Activated naive CD8-positive, alpha-beta T cell treated with anti-CD3 and anti-CD28 coated beads for 36 hours (primary cell): ENCODE data around the gene NDUFS3. TPM values are rescaled to one million over a fixed set of nuclear protein-coding genes. Genes with fewer than 3 reads are reported as not detected.
A peak's percentile ranks its signal among the peaks of the same experiment; 100 is the strongest.
"Not testable (repeated sequence)": the region's sequence is repeated elsewhere in the genome, so short reads cannot be mapped to it uniquely, and the experiment has no call there.

Source experiments
- DNase-seq: peaks from one replicate; pipeline ENCODE4 v3.0.0; 2021
- H3K27ac Mint-ChIP-seq: one replicate; pipeline ENCODE4 v1.8.0; 2022; ENCODE audit warnings: mild to moderate bottlenecking, moderate library complexity, mixed read lengths
- H3K27me3 Mint-ChIP-seq: one replicate; pipeline ENCODE4 v1.8.0; 2022; ENCODE audit warnings: mild to moderate bottlenecking, mixed read lengths
- H3K36me3 Mint-ChIP-seq: one replicate; pipeline ENCODE4 v1.8.0; 2021; ENCODE audit warnings: mild to moderate bottlenecking, mixed read lengths
- H3K4me1 Mint-ChIP-seq: one replicate; pipeline ENCODE4 v1.8.0; 2021; ENCODE audit warnings: mixed read lengths
- H3K4me3 Mint-ChIP-seq: one replicate; pipeline ENCODE4 v1.8.0; 2022; ENCODE audit warnings: mild to moderate bottlenecking, moderate library complexity, mixed read lengths
- H3K9me3 Mint-ChIP-seq: one replicate; pipeline ENCODE4 v1.8.0; 2022; ENCODE audit warnings: mixed read lengths
- total RNA-seq, 2 experiments: library from RNA; stranded (reverse); gene quantifications; one replicate each; pipeline ENCODE4 v1.2.3, GENCODE V29; 2021

Gene NDUFS3
- total RNA-seq, result 100 to 1,000 TPM; 165 to 166 TPM

DNA sequence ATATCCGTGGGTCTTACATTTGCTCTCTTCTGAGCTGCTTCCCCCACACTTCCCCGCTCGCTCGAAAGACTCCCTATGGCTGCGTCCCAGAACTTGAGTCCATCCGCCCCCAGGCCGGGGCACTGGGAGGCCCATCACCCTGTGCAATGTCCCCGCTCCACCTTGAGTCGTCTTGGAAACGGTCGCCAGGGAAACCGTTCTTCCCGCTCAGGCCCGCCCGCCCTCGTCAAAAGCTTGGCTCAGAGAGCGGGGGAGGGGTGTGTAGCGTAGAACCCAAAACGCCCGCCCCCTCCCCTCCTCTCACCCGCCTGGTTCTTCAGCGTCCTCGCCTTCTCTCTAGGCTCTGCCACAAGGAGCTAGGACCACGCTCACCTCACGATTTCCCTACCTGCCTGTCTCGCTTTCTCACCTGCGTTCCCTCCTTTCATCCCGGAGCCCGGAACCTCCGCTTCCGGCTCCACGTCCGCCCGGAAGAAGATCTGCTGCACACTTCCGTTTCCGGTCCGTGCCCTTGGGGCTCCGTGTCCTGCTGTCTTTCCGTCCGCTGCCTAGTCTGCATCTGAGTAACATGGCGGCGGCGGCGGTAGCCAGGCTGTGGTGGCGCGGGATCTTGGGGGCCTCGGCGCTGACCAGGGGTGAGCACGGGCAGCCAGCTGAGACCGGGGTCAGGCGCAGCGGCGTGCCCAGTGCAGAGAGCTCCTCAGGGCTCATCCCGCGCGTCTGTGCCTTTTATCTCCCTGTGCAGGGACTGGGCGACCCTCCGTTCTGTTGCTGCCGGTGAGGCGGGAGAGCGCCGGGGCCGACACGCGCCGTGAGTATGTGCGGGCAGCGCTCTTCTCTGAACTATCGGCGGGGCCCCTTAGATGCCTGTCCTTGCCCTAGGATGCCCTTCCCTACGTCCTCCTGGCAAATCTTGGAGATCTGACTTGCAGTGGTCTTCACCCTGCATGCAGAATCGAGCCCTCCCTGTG is at the start of gene NDUFS3, which contains the start of gene KBTBD4:
Gene NDUFS3, plus strand, starts transcription at position 551 of the 971 bp plus-strand sequence. Its CDS starts 18 bp downstream, at position 569.
Gene KBTBD4, minus strand, starts transcription at position 447 of the 971 bp plus-strand sequence. Its CDS starts 19 bp downstream, at position 428.
- Mint-ChIP-seq H3K4me1 (peaks cover 30% of the 10 kb centered on the region), H3K9me3 (no peaks in the 10 kb centered on the region), H3K27ac (peak within 1 kb of the TSS; percentile 96), H3K27me3 (no peaks in the 10 kb centered on the region), H3K4me3 (peak within 1 kb of the TSS; percentile 97), H3K36me3 (peaks cover 45% of the 10 kb centered on the region)
- DNase-seq, result peak; percentile 88

DNA sequence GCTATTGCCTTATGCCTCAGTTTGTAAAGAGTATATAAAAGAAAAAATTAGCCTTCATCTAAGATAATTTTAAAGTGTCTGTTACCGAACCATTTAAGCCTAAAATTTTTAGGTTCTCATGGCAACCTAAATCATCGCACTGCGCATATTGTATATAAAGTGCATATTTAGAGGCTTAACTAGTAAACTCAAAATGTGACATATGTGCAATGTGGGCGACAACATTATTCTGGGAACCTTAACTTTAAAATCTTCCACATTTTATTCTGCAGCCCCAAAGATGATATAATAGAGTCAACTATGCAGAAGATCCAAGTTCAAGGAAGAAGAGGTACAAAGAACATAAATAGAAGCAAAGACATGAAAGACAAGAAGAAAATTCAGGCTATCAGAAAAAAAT is 48.9 kb upstream of the NDUFS3 start:
- Mint-ChIP-seq H3K27me3 (no peaks in the 10 kb centered on the region), H3K27ac (peak overlapping the region; percentile 34), H3K9me3 (no peaks in the 10 kb centered on the region), H3K4me1 (peaks cover 46% of the 10 kb centered on the region), H3K36me3 (peaks cover 9% of the 10 kb centered on the region), H3K4me3 (no peak overlapping the region)
- no peak for DNase-seq

DNA sequence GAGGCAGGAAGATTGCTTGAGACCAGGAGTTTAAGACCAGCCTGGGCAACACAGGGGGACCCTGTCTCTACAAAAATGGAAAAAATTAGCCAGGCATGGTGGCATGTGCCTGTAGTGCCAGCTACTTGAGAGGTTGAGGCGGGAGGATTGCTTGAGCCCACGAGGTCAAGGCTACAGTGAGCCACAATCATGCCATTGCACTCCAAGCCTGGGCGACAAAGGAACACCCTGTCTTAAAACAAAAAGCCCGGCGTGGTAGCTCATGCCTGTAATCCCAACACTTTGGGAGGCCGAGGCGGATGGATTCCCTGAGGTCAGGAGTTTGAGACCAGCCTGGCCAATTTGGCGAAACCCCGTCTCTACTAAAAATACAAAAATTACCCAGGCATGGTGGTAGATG is 48.2 kb upstream of the NDUFS3 start:
- not testable (repeated sequence) for H3K9me3 Mint-ChIP-seq, DNase-seq, H3K36me3 Mint-ChIP-seq, H3K27ac Mint-ChIP-seq, H3K27me3 Mint-ChIP-seq, H3K4me3 Mint-ChIP-seq
- peaks cover 41% of the 10 kb centered on the region for H3K4me1 Mint-ChIP-seq

DNA sequence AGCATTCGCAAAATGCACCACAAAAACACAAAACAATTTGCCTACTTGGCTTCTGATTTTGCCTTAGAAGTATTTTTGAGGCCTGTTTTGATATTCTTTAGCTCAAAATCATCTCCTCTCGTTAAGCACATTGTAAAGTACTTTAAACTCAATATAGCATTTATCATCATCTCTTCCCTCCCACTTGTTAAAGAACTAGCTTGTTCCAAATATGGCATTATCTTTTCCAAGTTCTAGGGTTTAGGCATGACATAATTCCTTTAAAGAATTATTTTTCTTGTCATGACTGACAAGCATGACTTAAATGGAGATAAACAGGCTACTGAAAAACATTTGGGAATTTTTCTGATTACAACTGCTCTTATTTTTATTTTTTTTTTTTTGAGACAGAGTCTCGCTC is 47.2 kb upstream of the NDUFS3 start:
- Mint-ChIP-seq H3K27me3 (no peaks in the 10 kb centered on the region), H3K4me1 (peaks cover 35% of the 10 kb centered on the region), H3K27ac (no peak overlapping the region), H3K4me3 (no peak overlapping the region), H3K9me3 (no peaks in the 10 kb centered on the region), H3K36me3 (peaks cover 8% of the 10 kb centered on the region)
- no peak for DNase-seq

DNA sequence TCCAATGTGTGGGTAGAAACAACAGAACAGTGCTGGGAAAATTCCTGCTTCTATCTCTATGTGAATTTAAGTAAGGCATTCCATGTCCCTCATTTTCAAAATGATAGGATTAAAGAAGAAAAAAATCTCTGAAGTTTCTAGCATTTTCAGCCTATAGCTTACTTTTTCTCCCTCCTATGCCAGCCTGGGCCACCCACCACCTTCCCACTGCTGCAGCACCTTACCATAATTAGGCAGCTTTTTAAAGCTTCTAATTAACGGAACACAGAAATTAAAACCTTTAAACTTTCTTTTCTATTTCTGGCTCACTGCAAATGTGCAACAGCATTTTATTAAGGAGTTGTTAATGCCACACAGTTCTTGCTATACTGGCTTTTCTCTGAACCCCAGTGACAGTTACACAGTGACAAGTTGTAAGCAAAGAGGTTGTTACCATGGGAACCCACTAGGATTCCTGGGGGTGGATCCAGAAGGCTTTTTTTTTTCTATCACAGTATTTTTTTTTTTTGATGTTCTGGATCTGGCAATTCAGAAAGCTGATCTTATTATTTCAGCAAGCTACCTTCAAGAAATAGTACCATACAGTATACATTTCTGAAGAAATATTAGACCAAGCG is 46.2 kb upstream of the NDUFS3 start:
- H3K4me1 Mint-ChIP-seq, result peaks cover 35% of the 10 kb centered on the region

DNA sequence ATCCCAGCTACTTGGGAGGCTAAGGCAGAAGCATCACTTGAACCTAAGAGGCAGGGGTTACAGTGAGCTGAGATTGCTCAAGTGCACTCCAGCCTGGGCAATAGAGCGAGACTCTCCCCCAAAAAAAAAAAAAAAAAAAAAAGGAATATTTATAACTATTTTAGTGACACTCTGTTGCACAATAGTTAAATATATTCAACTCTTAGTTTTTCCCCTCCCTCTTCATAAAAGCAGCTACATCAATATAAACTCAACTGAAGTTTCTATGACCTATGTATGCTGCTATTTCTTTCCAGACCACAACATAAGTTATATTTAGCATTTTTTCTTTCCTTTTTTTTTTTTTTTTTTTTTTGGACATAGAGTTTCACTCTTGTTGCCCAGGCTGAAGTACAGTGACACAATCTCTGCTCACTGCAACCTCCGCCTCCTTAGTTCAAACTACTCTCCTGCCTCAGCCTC is 45.2 kb upstream of the NDUFS3 start:
- H3K27ac Mint-ChIP-seq, result no peak overlapping the region
- H3K36me3 Mint-ChIP-seq, result peaks cover 13% of the 10 kb centered on the region
- no peak overlapping the region for H3K4me3 Mint-ChIP-seq
- H3K27me3 Mint-ChIP-seq, result no peaks in the 10 kb centered on the region
- H3K4me1 Mint-ChIP-seq, result peaks cover 36% of the 10 kb centered on the region
- peaks cover under 1% of the 10 kb centered on the region for H3K9me3 Mint-ChIP-seq
- DNase-seq, result no peak

More for the DNA sequence above, 46.2 kb upstream of the NDUFS3 start:
- no peak for DNase-seq
- H3K9me3 Mint-ChIP-seq, result no peaks in the 10 kb centered on the region
- H3K27ac Mint-ChIP-seq, result peak overlapping the region; percentile 56
- H3K27me3 Mint-ChIP-seq, result no peaks in the 10 kb centered on the region
- no peak overlapping the region for H3K4me3 Mint-ChIP-seq
- peaks cover 8% of the 10 kb centered on the region for H3K36me3 Mint-ChIP-seq

DNA sequence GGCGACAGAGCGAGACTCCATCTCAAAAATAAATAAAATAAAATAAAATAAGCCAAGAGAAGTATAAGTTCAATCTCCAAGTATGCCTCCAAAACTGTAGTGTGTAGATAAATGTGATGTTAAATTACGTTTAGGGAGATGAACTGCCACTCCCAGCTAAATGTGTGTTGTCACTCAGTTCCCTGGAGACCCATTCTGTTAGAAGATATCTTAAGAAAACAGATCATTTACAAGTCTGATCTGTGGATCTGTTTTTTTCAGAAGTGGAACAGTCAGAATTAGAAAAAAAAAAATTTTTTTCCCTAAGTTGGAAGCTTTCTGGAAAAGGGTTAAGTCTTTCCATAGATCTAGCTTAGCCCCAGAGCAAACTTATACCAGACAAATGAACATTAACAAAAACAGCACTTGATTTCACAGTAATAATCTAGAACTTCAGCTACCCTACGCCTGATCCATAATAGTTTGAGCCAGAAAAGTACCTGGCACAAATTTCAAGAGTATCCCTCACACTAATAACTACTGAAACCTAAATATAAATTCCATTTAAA is 44.1 kb upstream of the NDUFS3 start:
- H3K9me3 Mint-ChIP-seq, result peaks cover 1% of the 10 kb centered on the region
- H3K27me3 Mint-ChIP-seq, result no peaks in the 10 kb centered on the region
- DNase-seq, result no peak
- peaks cover 44% of the 10 kb centered on the region for H3K4me1 Mint-ChIP-seq
- no peak overlapping the region for H3K27ac Mint-ChIP-seq
- H3K36me3 Mint-ChIP-seq, result peaks cover 16% of the 10 kb centered on the region
- no peak overlapping the region for H3K4me3 Mint-ChIP-seq

DNA sequence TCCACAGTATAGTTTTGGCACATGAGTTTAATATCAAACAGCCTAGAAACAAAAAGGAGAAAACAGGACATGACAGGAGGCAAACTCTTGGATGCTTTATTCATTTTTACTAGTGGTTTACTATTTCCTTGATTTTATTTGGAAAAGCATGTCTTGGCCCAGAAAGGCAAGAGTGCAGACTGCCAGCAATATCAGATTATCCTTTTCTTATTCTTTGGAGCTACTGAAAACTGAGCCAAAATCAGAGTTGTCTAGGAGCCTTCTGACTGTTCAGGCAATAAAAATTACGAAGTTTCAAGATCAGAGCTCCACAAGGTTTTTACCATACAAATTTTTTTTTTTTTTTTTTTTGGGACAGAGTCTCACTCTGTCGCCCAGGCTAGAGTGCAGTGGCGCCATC is 42.0 kb upstream of the NDUFS3 start:
- no peak overlapping the region for H3K27ac Mint-ChIP-seq
- H3K4me3 Mint-ChIP-seq, result no peak overlapping the region
- peaks cover 50% of the 10 kb centered on the region for H3K4me1 Mint-ChIP-seq
- peaks cover 1% of the 10 kb centered on the region for H3K9me3 Mint-ChIP-seq
- peaks cover 25% of the 10 kb centered on the region for H3K36me3 Mint-ChIP-seq
- H3K27me3 Mint-ChIP-seq, result no peaks in the 10 kb centered on the region
- no peak for DNase-seq

DNA sequence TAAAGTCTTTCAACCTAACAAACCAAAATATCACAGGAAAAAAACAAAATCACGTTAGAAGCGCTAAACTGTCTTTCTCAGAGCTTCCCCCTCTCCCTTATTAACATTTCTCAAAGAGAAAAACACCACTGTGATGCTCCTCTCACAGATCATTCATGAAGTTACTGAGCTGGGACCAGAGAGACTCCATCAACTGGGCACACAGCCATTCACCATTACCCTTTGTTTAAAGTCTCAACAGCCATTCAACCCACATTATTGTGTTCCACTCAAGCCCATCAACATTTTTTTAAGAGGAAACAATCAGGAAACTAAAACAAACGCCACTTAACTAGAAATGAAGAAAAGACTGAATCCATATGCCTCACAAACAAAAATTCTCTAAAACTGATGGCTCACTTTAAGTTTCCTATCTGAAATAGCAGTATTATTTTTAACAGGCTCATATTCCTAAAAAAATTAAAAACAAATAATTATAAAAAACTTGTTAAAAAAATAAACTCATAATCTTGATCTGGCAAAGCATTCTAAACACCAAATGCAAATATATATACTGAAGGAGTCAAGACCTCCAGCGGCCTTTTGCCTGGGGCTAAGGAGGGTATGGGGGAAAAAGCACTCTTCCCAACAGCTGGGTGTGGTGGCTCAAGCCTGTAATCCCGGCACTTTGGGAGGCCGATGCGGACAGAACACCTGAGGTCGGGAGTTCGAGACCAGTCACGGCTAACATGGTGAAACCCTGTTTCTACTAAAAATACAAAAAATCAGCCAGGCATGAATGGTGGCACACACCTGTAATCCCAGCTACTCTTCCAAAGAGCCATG is 39.9 kb upstream of the NDUFS3 start:
- peak overlapping the region; percentile 34 for H3K27ac Mint-ChIP-seq

DNA sequence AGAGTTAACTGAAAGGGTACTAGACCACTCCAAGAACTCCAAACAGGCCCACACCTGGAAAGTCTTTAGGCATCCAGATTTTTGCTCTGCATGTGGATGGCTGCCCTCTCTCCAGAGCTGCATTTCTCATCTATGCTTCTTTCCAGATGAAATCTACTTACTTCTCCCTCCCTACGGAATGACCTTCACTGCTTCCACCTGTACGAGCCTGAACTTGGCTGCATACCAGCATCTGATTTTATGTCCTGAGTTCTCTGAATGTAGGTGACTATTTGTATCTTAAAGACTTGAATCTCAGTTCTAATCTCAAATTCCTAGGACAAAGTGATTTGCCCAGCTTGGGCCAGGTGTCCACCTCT is 39.2 kb upstream of the NDUFS3 start:
- peak overlapping the region; percentile 34 for H3K27ac Mint-ChIP-seq
- peaks cover 62% of the 10 kb centered on the region for H3K4me1 Mint-ChIP-seq
- peaks cover 28% of the 10 kb centered on the region for H3K36me3 Mint-ChIP-seq
- no peaks in the 10 kb centered on the region for H3K27me3 Mint-ChIP-seq
- peaks cover 1% of the 10 kb centered on the region for H3K9me3 Mint-ChIP-seq
- DNase-seq, result no peak
- no peak overlapping the region for H3K4me3 Mint-ChIP-seq

More for the DNA sequence above, 39.9 kb upstream of the NDUFS3 start:
- no peak for DNase-seq
- H3K9me3 Mint-ChIP-seq, result peaks cover 1% of the 10 kb centered on the region
- peaks cover 28% of the 10 kb centered on the region for H3K36me3 Mint-ChIP-seq
- H3K4me1 Mint-ChIP-seq, result peaks cover 55% of the 10 kb centered on the region
- no peak overlapping the region for H3K4me3 Mint-ChIP-seq
- H3K27me3 Mint-ChIP-seq, result no peaks in the 10 kb centered on the region

DNA sequence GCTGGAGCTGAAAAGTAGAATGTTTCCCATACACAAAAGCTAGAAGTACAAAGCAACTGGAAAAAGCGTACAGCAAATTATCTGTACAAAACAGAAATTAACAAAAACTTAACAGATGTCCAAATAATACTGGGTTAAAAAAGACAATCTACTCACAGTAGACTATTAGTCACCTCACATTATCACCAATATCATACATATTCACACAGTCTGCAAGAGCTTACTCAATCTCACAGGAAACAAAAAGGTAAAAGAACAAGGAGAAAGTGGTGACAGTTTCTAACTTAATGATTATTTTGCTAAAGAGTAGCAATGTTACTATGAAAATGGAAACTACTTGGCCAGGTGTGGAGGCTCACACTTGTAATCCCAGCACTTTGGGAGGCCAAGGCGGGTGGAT is 37.8 kb upstream of the NDUFS3 start:
- H3K4me1 Mint-ChIP-seq, result peaks cover 59% of the 10 kb centered on the region
- H3K4me3 Mint-ChIP-seq, result no peak overlapping the region
- H3K36me3 Mint-ChIP-seq, result peaks cover 27% of the 10 kb centered on the region
- no peaks in the 10 kb centered on the region for H3K27me3 Mint-ChIP-seq
- H3K9me3 Mint-ChIP-seq, result peaks cover 1% of the 10 kb centered on the region
- peak overlapping the region; percentile 83 for H3K27ac Mint-ChIP-seq
- DNase-seq, result no peak

DNA sequence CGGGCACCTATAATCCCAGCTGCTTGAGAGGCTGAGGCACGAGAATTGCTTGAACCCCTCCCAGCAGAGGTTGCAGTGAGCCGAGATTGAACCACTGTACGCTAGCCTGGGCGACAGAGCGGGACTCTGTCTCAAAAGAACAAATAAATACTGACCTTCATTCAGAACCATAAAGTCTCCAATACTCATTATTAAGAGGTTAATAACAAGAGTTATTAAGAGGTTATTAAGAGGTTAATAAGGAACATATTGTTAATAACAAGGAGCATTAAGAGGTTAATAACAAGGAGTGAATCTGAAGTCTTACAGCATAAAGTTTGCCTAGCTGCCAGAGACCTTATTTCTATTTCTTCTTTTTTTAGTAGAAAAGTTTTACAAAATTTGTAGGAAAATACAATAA is 33.6 kb upstream of the NDUFS3 start:
- H3K27me3 Mint-ChIP-seq, result no peaks in the 10 kb centered on the region
- H3K4me3 Mint-ChIP-seq, result no peak overlapping the region

DNA sequence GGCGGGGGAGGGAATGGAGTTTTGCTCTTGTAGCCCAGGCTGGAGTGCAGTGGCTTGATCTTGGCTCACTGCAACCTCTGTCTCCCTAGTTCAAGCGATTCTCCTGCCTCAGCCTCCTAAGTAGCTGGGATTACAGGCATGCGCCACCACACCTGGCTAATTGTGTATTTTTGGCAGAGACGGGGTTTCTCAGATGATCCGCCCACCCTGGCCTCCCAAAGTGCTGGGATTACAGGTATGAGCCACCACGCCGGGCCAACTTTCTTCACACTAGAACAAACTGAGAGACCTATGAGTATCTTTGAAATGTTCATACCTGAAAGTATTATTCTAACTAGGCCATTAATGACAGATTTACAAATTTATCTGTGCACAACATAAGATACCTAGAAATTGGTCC is 32.6 kb upstream of the NDUFS3 start:
- H3K4me3 Mint-ChIP-seq, DNase-seq, H3K27ac Mint-ChIP-seq, H3K9me3 Mint-ChIP-seq, H3K27me3 Mint-ChIP-seq: not testable (repeated sequence)
- Mint-ChIP-seq H3K4me1 (peaks cover 61% of the 10 kb centered on the region), H3K36me3 (peaks cover 29% of the 10 kb centered on the region)

More for the DNA sequence above, 33.6 kb upstream of the NDUFS3 start:
- Mint-ChIP-seq H3K27ac (no peak overlapping the region), H3K36me3 (peaks cover 29% of the 10 kb centered on the region), H3K9me3 (no peaks in the 10 kb centered on the region), H3K4me1 (peaks cover 61% of the 10 kb centered on the region)
- DNase-seq, result no peak

DNA sequence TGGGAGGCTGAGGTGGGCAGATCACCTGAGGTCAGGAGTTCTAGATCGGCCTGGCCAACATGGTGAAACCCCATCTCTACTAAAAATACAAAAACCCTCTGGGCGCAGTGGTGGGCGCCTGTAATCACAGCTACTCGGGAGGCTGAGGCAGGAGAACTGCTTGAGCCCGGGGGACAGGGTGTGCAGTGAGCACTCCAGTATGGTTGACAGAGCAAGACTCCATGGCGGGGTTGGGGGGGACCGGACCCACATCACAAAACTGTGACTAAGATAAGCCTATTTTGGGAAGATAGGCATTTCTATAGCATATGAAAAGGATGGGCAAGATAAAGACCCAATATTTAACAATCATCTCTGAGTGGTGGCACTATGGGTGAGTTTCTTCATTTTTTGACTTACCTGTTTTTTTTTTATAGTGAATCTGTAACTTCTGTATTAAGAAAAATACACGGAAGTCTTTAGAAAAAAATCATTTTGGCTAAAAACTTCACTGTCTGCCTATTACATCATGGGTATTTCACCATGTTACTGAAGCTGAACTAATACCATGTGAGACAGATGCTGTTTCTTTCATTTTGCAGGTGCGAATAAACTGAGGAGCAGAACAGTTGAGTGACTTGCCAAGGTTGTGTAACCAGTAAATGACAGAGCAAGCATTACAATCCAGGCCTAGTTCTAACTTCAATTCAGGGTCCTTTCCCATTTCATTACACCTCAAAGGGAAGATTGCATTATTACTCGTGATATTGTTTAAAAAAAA is 28.4 kb upstream of the NDUFS3 start:
- no peaks in the 10 kb centered on the region for H3K27me3 Mint-ChIP-seq
- H3K9me3 Mint-ChIP-seq, result no peaks in the 10 kb centered on the region
- peaks cover 43% of the 10 kb centered on the region for H3K4me1 Mint-ChIP-seq
- peaks cover 34% of the 10 kb centered on the region for H3K36me3 Mint-ChIP-seq
- H3K27ac Mint-ChIP-seq, result peak overlapping the region; percentile 82
- no peak for DNase-seq
- peak overlapping the region; percentile 98 for H3K4me3 Mint-ChIP-seq
